GM19372 (cell line): ENCODE measurements around the gene EXD3.

Source experiments
- ATAC-seq: cut with Tn5 transposase; IDR thresholded peaks from one replicate; pipeline ENCODE4 v1.9.1; 2021; ENCODE audit warnings: mild to moderate bottlenecking, low read depth, moderate library complexity; ENCODE audit not compliant: unreplicated experiment

The EXD3 gene

GRCh38 chr9:137310189-137311052 lies 112.5 kb downstream of the EXD3 start:
- ATAC-seq = no peak

GRCh38 chr9:137309368-137310188 lies 113.4 kb downstream of the EXD3 start:
- no peak for ATAC-seq

- ATAC-seq = no peak
Observed at GRCh38 chr9:137308057-137308619, 114.8 kb downstream of the EXD3 start.

DNA sequence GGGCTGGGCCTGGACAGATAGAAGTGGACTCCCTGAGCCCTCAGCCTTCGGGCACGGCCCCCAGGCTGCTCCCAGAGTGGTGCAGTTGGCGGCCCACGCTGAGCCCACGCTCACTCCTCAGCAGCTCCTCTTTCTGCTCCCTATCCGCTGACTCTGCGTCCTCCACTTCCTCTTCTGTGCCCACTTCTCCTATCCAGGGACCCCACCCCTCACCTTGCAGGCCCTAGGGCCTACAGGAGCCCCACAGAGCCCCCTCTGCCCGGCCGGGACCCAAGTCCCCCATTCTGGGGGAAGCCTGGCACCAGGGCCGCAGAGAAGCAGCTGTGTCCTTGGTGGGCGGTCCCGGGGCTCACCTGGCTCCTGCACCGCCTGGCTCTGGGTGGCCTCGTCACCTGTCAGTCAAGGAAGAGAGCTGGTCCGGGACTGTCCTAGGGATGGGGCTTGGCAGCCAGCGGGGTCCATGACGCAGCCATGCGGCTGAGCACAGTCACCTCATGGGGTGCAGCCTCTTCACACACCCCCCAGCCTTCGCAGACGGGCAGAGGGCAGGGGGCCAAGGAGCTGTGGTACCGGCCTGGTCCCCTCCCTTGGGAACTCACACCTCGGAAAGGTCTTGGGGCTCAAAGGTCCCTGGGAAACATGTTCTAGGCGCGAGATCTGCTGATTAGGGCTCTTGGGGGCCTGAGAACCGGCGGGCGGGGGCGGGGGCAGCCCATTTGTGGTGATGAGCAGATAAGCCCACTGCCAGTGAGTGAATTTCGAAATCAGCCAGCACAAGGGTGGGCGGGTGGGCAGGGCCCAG lies 115.5 kb downstream of the EXD3 start:
- no peak for ATAC-seq

DNA sequence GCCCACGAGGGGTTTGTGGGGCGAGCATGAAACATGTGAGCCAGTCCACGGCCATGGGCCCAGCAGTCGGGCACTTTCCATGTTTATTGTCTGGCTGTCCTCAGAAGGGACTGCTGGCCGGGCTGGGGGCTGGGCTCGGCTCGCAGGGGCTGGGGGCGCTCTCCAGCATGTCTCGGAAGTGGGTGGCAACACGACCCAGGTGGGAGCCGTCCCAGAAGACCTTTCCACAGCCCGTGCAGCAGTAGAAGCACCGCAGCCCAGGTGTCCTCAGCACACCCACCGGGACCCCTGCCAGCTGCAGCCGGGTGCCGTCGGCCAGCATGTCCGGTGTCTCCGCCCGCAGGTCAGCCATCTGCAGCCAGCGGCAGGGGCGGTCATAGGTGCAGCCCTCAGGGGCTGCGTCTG lies 116.1 kb downstream of the EXD3 start:
- ATAC-seq = no peak

GRCh38 chr9:137306066-137306849 lies 116.7 kb downstream of the EXD3 start:
- no peak for ATAC-seq

DNA sequence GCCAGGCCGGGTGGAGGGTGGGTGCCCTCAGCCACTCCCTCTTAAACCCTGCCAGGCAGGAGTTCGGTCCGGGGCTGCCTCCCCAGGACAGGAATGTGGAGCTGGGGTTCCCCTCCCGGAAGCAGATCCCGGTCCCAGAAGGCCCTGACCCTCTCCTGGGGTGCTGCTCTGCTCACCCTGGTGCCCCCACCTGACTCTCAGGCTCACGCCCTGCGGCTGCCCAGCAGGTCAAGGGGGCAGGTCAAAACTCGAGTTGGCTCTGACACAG lies 117.2 kb downstream of the EXD3 start:
- no peak for ATAC-seq

GRCh38 chr9:137305060-137305797 lies 117.7 kb downstream of the EXD3 start:
- no peak for ATAC-seq

DNA sequence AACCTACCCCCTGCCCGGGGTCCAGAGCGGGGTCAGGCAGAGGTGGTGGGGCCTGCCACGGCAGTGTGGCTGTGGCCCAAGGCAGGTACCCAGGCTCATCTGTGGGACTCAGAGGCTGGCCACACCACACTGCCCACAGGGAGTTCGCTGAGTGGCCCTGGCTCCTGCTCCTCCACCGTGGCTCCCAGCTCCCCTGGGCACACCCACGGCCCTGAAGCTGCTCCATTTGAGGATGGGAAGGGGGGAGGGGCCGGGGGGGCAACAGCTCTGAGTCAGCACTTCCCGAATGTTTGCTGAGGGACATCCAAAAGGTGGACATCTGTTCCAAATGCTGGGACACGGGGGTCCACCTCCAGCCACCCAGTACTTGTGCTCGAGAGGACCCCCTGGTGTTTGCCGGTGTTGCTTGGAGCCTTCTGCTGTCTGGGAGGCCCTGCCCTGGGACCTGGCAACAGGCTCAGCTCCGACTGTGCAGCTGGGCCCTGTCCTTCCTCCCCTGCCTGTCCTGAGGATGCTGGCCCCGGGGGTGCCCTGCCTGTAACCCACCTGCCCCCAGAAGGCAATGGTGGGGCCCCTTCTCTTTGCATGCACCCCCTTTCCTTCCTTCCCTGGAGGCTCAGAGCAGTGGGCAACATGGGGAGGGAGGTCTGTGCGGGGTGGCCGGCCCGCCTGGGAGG lies 118.4 kb downstream of the EXD3 start:
- no peak for ATAC-seq

DNA sequence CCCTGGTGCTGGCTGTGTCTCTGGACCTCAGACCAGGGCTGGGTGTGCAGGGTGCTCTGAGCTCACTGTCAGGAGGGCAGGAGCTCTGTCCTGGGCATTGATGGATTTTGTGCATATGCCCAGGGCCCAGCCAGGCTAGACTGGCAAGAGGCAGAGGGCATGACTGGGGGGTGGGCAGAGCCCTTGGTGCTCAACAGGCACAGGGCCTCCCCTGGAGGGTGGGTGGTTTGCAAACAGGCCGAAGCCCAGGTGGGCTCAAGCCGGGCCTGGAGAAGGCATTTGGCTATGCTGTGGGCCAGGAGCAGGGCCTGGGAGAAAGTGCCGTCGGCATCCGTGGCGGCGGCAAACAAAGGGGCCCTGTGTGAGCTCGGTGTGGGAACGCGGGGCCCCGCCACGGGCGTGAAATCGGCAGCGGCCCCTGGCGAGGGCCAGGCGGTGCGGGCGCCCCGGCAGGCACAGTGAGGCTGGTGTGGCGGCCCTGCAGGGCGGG lies 119.0 kb downstream of the EXD3 start:
- no peak for ATAC-seq

DNA sequence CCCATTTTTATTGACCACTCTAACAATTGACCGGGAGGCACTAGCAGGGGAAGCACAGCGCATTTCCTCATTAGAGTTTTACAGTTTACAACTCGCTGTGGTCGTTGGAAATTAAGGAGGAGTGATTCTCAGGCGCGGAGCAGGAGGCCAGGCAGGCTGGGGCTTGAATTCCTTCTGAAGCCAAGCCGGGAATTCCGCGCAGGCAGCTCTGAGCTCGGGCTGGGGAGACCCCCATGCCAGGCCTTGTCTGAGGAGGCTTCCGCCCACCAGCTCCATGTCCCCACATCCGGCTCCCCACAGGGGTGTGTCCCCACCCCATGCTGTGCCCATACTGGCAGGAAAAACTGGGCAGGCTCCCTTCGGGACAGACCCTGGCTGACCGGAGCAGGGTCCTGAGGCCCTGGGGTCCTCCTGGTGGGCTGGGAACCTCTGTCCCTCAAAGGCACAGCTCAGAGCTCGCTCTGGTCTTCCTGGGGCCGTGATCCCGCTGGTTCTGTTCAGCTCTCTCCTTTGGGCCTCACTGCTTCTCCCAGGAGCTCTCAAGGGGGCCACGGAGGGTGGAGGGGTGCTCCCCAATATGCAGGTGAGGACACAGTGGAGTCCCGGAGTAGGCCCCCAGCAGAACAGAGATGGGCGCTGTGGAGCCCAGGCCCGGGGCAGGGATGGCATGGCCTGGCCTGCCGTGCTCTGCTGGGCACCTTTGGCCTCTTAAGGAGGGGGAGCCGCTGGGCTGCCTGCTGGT lies 119.6 kb downstream of the EXD3 start:
- ATAC-seq = no peak

DNA sequence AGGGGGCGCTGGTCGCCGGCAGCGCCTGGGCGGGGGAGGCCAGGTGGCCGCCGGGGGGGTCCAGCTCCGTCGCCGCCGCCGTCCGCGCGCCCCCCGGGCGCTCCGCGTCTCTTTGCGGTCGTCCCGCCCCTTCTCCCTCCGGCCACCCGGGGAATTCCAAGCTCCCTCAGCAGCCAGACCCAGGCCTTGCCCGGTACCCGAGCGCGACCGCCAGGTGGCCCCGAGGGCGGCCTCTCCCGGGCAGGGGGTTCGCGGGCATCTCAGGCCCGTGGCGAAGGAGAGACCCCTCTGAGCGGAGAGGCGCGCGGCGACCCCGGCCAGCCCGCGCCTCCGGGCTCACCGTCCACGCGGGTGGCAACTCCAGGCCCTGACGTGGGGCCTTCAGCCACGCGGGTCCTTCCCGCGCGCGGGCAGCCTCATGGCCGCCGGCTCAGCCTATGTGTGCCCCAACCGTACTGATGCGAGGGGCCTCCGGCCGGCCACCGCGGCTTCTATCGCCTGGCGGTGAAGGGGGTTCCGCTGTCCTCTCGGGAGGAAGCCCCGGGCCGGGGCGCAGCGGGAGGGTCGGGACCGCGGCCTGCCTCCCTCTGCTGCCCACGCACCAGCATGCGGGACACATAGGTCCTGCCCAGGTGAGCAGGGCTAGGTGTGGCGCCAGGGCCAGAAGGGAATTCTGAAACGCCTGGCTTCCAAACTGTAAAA lies 120.4 kb downstream of the EXD3 start:
- ATAC-seq = no peak

- ATAC-seq = peak; percentile 69
Observed at GRCh38 chr9:137302118-137302448, 120.9 kb downstream of the EXD3 start, which contains the start of gene NRARP. Gene NRARP, minus strand, starts transcription at chr9:137302271. Its CDS starts 343 bp downstream, at chr9:137301928.

DNA sequence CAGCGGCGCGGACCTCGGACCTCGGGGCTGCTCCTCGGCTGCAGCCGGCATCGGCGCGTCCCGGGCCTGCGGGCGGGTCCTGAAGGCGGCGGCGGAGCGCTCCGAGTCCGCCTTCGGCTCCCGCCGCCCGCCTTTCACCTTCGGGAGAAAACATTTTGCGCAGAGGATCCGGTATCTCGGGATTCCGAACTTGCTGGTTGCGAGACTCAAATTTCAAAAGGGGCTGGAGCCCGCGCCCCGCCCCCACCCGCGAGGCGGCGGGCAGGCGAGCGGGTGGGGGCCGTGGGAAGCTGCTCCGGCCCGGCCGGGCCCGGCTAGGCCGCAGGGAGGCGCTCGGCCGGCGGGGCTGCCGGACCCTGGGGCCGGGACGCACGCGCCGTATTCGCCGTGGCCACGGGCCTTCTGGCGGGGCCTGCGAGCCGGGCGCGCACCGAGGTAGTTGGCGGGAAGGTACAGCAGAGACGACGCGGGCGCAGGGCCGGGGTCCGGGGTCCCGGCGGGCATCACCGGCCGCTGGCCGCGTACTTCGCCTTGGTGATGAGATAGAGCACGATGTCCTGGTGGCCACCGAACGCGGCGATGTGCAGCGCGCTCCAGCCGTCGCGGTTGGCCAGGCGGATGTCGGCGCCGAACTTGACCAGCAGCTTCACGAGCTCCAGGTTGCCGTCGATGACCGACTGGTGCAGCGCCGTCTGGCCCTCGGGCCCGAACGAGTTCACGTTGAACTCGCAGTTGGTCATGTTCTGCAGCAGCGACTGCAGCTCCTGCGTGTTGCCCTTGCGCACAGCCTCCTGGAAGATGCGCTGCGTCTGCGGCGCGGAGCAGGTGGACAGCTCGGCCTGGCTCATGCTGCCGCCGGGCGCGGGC lies 121.6 kb downstream of the EXD3 start:
- no peak for ATAC-seq

DNA sequence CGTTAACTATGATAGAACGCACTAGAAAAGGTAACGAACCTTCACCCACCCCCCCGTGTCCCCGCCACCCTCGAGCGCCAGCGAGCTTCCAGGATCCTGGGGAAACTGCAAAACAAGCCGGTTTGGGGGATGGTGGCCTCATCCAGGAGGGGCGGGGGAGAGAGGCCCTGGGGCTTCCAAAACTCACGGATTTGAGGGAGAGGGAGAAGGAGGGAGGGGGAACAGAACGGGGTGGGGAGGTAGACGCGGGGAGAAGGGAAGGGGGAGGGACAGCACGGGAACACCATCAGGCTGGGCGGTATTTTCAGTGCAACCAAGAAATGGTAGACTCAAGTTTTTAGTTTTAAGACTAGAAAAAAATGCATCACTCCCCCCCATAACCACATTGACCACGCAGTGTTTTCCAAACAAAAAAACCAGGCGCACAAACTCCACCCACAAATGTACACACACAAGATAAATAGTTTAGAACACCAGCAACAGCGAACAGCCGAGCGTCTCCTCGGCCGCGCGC lies 122.3 kb downstream of the EXD3 start:
- no peak for ATAC-seq

DNA sequence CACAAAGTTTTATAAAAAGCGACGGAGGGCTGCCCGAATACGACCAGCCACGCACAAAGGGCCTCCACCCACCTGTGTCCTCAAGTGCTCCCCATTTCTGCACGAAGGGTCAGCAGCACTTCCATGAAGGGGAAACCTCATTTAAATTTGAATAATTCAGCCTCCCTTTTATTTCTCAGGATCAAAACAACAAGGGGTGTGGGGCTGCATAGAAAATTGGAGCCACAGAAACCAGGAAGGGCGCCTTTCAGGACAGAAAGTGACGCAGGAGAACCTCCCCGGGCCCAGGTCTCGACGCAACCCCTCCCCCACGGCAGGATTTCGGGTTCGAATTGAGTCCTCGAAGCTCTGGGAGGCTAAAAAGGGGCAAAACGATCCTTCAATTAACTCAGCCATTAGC lies 123.0 kb downstream of the EXD3 start:
- no peak for ATAC-seq
